K562 (cell line): ENCODE data around the gene SLC48A1. TPM values are rescaled to one million over a fixed set of nuclear protein-coding genes. Genes with fewer than 3 reads are reported as not detected.
A peak's percentile ranks its signal among the peaks of the same experiment; 100 is the strongest.

Experiments used
- CREBBP ChIP-seq: IDR thresholded peaks from one replicate; pipeline ENCODE4 v1.6.1; 2012; ENCODE audit warnings: low read depth, mild to moderate bottlenecking, control low read depth, inconsistent platforms, low read length
- ELF2 ChIP-seq: fragments of 250-450 bp; sonication (Bioruptor Pico); IDR thresholded peaks from 2 replicates; pipeline ENCODE4 v1.5.0; 2021; ENCODE audit warnings: mild to moderate bottlenecking
- ELK1 ChIP-seq: sonication (generic); formaldehyde crosslinking; IDR thresholded peaks from 2 replicates; pipeline ENCODE4 v1.8.1; 2022; ENCODE audit warnings: missing genetic modification reagents
- GTF2A2 ChIP-seq: IDR thresholded peaks from 2 replicates; pipeline ENCODE4 v1.6.1; 2016; ENCODE audit warnings: mild to moderate bottlenecking, missing genetic modification characterization, missing compliant biosample characterization
- MLX ChIP-seq, 2 experiments: fragments of 450-650 bp in 1 of 2; sonication (generic) in 1 of 2; formaldehyde crosslinking; conservative IDR thresholded peaks; 2 replicates each; pipeline versions ENCODE4 v1.4.0 to v1.8.1; 2020 to 2022; ENCODE audit warnings: mild to moderate bottlenecking in 1 of 2, missing genetic modification reagents in 1 of 2
- NFIC ChIP-seq: fragments of 450-650 bp; IDR thresholded peaks from 2 replicates; pipeline ENCODE4 v1.6.1; 2017; ENCODE audit warnings: mild to moderate bottlenecking, inconsistent platforms
- SIX5 ChIP-seq, 2 experiments: IDR thresholded peaks; 2 replicates each; pipeline ENCODE4 v1.6.1; 2011; ENCODE audit warnings: low read length in 2 of 2, borderline replicate concordance in 1 of 2, low read depth in 1 of 2, mild to moderate bottlenecking in 1 of 2, moderate library complexity in 1 of 2; ENCODE audit not compliant: insufficient read depth in 1 of 2
- TOE1 ChIP-seq, 2 experiments: fragments of 450-650 bp in 1 of 2; sonication (generic) in 1 of 2; formaldehyde crosslinking in 1 of 2; IDR thresholded peaks; 2 replicates each; pipeline versions ENCODE4 v1.7.1 to v1.8.0; 2016 to 2022; ENCODE audit warnings: borderline replicate concordance in 2 of 2, mild to moderate bottlenecking in 2 of 2, antibody characterized with exemption in 1 of 2, inconsistent platforms in 1 of 2, low read depth in 1 of 2, missing genetic modification reagents in 1 of 2, moderate library complexity in 1 of 2
- ZNF239 ChIP-seq: fragments of 250-450 bp; sonication (Bioruptor Pico); IDR thresholded peaks from 2 replicates; pipeline ENCODE4 v1.4.0; 2020; ENCODE audit warnings: mild to moderate bottlenecking
- ZNF668 ChIP-seq: fragments of 250-450 bp; sonication (Bioruptor Pico); IDR thresholded peaks from 2 replicates; pipeline ENCODE4 v1.8.0; 2022; ENCODE audit warnings: mild to moderate bottlenecking, inconsistent platforms
- polyA plus RNA-seq, 8 experiments: library from polyadenylated mRNA; depleted of rRNA in 4 of 8; stranded (reverse) in 5 of 8; unstranded in 3 of 8; fragments of >200 nt; fragmentation: Nextera tagmentation in 2 of 8; fragmentation: Illumina TruSeq in 1 of 8; extraction: Ambion mirVana in 2 of 8; extraction: Trizol in 1 of 8; gene quantifications; 2 replicates each; pipeline versions ENCODE4 v1.2.1 to v1.2.3, GENCODE V29; 2011 to 2014; ENCODE audit warnings: inconsistent platforms in 1 of 8, missing spikeins in 1 of 8
- total RNA-seq, 7 experiments: library from RNA; depleted of rRNA in 6 of 7; stranded (reverse); fragments of >200 nt in 6 of 7; fragmentation: Illumina TruSeq in 2 of 7; extraction: Trizol in 2 of 7; gene quantifications; 2 replicates each; pipeline versions ENCODE4 v1.2.1 to v1.2.3, GENCODE V29; 2011 to 2021; ENCODE audit warnings: low replicate concordance in 1 of 7
- TF ChIP-seq, protein P1 (sequence below), 2 experiments: fragments of 450-650 bp; IDR thresholded peaks; 2 replicates each; pipeline ENCODE4 v1.6.1; 2016; ENCODE audit warnings: mild to moderate bottlenecking in 2 of 2, borderline replicate concordance in 1 of 2, low read depth in 1 of 2, moderate library complexity in 1 of 2
- TF ChIP-seq, protein P2 (sequence below), 2 experiments: IDR thresholded peaks; 2 replicates each; pipeline ENCODE4 v1.6.1; 2012; ENCODE audit warnings: improper control_type of control experiment in 2 of 2, low read depth in 2 of 2, low read length in 2 of 2, borderline replicate concordance in 1 of 2

SLC48A1 gene
- total and polyA plus RNA-seq, 9 of the 15 experiments (the other 6 are each of a cell fraction or from before 2014, with no cell fraction given), result 10.7 to 37.5 (median 18.7) TPM

DNA sequence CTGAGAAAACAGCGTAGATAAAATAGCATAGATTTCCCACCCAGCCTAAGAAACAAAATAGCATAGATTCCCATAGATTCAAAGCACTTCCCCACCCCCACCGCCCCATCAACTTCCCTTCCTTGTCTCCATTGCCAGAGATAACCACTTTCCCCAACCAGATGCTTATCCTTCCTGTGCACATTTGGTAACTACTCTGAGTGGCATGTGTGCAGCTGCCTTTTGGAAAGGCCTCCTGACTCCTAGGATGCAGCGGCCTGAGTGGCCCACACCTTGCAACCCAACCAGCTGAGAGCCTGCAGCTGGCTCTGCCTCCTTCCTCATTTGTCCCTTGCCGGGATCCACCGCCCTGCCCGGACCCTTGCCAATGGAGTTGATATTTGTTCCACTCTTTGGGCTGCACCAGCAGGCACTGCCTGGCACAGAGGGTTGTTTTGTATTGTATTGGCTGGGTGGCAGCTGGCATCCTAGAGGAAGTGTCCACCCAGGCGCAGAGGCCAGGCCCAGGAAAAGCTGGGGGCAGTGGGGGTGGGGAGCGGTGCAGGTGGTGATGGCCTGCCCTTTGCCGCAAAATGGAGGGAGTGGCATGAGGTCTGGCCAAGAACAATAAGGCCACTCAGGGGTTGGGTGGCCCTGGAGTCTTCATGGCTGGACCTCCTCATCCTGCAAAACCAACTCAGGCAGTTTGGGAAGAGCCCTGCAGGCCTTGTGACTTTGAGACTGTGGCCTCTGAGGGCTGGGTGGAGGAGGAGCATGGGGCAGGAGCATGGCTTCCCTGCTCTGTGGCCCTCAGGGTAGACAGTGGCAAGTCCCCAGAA is 4.9 kb downstream of the SLC48A1 start (continued):
- TF ChIP-seq TOE1 (IDR thresholded peaks at IDR 0.05; ENCODE audit: borderline replicate concordance) (no peak), TOE1 (CRISPR knock-in tag; IDR thresholded peaks at IDR 0.05; ENCODE audit: borderline replicate concordance, low read depth) (no peak), ZNF668 (CRISPR knock-in tag) (no peak), GTF2A2 (tag) (no peak), NFIC (peak; percentile 85), ELF2 (CRISPR knock-in tag) (no peak), MLX (CRISPR knock-in tag; conservative IDR thresholded peaks at IDR 0.05) (no peak), CREBBP (no peak), ELK1 (no peak), SIX5 (IDR thresholded peaks at IDR 0.05; ENCODE audit: borderline replicate concordance in 1 of 2, insufficient read depth in 1 of 2, low read depth in 1 of 2, low read length in 2 of 2) (no peak), ZNF239 (CRISPR knock-in tag) (peak; percentile 53; the same call in 1 of the 2 replicates)
- TF ChIP-seq, protein P1, sequence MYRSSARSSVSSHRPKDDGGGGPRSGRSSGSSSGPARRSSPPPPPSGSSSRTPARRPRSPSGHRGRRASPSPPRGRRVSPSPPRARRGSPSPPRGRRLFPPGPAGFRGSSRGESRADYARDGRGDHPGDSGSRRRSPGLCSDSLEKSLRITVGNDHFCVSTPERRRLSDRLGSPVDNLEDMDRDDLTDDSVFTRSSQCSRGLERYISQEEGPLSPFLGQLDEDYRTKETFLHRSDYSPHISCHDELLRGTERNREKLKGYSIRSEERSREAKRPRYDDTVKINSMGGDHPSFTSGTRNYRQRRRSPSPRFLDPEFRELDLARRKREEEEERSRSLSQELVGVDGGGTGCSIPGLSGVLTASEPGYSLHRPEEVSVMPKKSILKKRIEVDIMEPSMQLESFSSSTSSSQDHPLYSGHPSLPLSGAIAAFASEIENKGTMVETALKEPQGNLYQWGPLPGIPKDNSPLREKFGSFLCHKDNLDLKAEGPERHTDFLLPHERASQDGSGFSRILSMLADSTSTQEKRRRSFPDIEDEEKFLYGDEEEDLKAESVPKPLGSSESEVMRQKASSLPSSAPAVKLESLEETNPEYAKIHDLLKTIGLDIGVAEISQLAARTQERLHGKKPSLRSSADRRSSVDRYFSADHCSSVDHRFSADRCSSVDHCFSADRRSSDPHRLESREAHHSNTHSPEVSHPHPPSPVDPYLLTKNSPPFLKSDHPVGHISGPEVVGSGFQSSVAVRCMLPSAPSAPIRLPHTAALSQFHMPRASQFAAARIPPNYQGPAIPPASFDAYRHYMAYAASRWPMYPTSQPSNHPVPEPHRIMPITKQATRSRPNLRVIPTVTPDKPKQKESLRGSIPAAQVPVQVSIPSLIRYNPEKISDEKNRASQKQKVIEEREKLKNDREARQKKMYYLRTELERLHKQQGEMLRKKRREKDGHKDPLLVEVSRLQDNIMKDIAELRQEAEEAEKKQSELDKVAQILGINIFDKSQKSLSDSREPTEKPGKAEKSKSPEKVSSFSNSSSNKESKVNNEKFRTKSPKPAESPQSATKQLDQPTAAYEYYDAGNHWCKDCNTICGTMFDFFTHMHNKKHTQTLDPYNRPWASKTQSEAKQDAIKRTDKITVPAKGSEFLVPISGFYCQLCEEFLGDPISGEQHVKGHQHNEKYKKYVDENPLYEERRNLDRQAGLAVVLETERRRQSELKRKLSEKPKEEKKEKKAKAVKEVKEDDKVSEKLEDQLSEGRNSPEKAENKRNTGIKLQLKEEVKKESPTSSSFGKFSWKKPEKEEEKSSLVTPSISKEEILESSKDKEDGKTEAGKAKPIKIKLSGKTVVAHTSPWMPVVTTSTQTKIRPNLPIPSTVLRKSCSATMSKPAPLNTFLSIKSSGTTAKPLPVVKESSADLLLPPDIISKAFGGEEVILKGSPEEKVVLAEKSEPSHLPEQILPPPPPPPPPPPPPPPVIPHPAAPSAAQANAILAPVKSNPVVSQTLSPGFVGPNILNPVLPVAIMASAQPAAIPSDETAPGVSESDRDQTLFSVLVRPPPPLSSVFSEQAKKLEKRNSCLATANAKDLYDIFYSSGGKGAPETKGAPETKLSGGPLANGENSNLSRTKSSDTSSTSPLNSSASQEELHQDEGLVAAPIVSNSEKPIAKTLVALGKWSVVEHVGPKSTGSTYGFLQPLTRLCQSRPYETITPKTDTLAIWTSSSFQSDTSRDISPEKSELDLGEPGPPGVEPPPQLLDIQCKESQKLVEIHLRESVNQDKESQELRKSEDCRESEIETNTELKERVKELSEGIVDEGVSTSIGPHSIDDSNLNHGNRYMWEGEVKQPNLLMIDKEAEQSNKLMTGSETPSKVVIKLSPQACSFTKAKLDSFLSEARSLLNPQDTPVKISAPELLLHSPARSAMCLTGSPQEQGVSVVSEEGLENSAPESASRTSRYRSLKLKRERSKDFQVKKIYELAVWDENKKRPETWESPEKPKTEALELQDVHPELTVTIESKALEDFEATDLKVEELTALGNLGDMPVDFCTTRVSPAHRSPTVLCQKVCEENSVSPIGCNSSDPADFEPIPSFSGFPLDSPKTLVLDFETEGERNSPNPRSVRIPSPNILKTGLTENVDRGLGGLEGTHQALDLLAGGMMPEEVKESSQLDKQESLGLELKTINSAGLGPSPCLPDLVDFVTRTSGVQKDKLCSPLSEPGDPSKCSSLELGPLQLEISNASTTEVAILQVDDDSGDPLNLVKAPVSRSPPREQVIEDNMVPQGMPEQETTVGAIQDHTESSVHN (IDR thresholded peaks at IDR 0.05; ENCODE audit: borderline replicate concordance in 1 of 2, low read depth in 1 of 2), result 0 out of 4 replicates have a peak, but pooled peaks of 1 of the 2 experiments have one; percentile 63
- TF ChIP-seq, protein P2, sequence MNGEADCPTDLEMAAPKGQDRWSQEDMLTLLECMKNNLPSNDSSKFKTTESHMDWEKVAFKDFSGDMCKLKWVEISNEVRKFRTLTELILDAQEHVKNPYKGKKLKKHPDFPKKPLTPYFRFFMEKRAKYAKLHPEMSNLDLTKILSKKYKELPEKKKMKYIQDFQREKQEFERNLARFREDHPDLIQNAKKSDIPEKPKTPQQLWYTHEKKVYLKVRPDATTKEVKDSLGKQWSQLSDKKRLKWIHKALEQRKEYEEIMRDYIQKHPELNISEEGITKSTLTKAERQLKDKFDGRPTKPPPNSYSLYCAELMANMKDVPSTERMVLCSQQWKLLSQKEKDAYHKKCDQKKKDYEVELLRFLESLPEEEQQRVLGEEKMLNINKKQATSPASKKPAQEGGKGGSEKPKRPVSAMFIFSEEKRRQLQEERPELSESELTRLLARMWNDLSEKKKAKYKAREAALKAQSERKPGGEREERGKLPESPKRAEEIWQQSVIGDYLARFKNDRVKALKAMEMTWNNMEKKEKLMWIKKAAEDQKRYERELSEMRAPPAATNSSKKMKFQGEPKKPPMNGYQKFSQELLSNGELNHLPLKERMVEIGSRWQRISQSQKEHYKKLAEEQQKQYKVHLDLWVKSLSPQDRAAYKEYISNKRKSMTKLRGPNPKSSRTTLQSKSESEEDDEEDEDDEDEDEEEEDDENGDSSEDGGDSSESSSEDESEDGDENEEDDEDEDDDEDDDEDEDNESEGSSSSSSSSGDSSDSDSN (IDR thresholded peaks at IDR 0.05; ENCODE audit: borderline replicate concordance in 1 of 2, low read depth in 2 of 2, low read length in 2 of 2), result 0 out of 4 replicates have a peak, but pooled peaks of 1 of the 2 experiments have one; percentile 48
